Mesendoderm (in vitro differentiated cells): ENCODE results near the gene XAB2.
A peak's percentile ranks its signal among the peaks of the same experiment; 100 is the strongest.

Experiments used
- DNase-seq: peaks from one replicate; pipeline ENCODE4 v3.0.0; 2013
- H2AK5ac ChIP-seq: 2 replicates; pipeline ENCODE4 v1.6.1; 2013; ENCODE audit warnings: low read length, inconsistent platforms
- H2BK120ac ChIP-seq: 2 replicates; pipeline ENCODE4 v1.6.1; 2013; ENCODE audit warnings: low read depth, mild to moderate bottlenecking, low read length, moderate library complexity, mixed read lengths
- H2BK15ac ChIP-seq: replicated peaks from 2 replicates; pipeline ENCODE4 v1.6.1; 2013; ENCODE audit warnings: low read depth, mild to moderate bottlenecking, moderate library complexity
- H2BK5ac ChIP-seq: 2 replicates; pipeline ENCODE4 v1.6.1; 2013; ENCODE audit warnings: low read length, inconsistent platforms
- H3K18ac ChIP-seq: 2 replicates; pipeline ENCODE4 v1.6.1; 2013; ENCODE audit warnings: mild to moderate bottlenecking, low read length, mixed read lengths
- H3K23ac ChIP-seq: one replicate; pipeline ENCODE4 v1.6.1; 2013; ENCODE audit warnings: low read length
- H3K27ac ChIP-seq: 2 replicates; pipeline ENCODE4 v1.5.1; 2013; ENCODE audit warnings: low read depth, mild to moderate bottlenecking, inconsistent platforms, low read length, moderate library complexity
- H3K27me3 ChIP-seq: 2 replicates; pipeline ENCODE4 v1.6.1; 2013; ENCODE audit warnings: low read length, control low read depth, mild to moderate bottlenecking, inconsistent platforms; ENCODE audit not compliant: insufficient read depth, poor library complexity
- H3K36me3 ChIP-seq: 2 replicates; pipeline ENCODE4 v1.6.1; 2013; ENCODE audit warnings: low read length, inconsistent platforms; ENCODE audit not compliant: control insufficient read depth, insufficient read depth
- H3K4ac ChIP-seq: one replicate; pipeline ENCODE4 v1.6.1; 2013; ENCODE audit warnings: low read depth, mild to moderate bottlenecking, low read length, moderate library complexity
- H3K4me1 ChIP-seq: 2 replicates; pipeline ENCODE4 v1.6.1; 2013; ENCODE audit warnings: low read depth, low read length, inconsistent platforms; ENCODE audit not compliant: control insufficient read depth
- H3K4me2 ChIP-seq: 2 replicates; pipeline ENCODE4 v1.6.1; 2013; ENCODE audit warnings: low read length
- H3K4me3 ChIP-seq: 2 replicates; pipeline ENCODE4 v1.5.1; 2013; ENCODE audit warnings: mild to moderate bottlenecking, low read length
- H3K56ac ChIP-seq: one replicate; pipeline ENCODE4 v1.6.1; 2013; ENCODE audit warnings: low read length
- H3K79me1 ChIP-seq: 2 replicates; pipeline ENCODE4 v1.6.1; 2013; ENCODE audit warnings: low read length, inconsistent platforms
- H3K79me2 ChIP-seq: 2 replicates; pipeline ENCODE4 v1.6.1; 2013; ENCODE audit warnings: mild to moderate bottlenecking, low read length; ENCODE audit not compliant: control insufficient read depth, insufficient read depth
- H3K9ac ChIP-seq: 2 replicates; pipeline ENCODE4 v1.6.1; 2013; ENCODE audit warnings: low read length, inconsistent platforms
- H4K5ac ChIP-seq: one replicate; pipeline ENCODE4 v1.6.1; 2013; ENCODE audit warnings: low read length
- H4K8ac ChIP-seq: one replicate; pipeline ENCODE4 v1.6.1; 2013; ENCODE audit warnings: low read depth, mild to moderate bottlenecking, control low read depth, low read length, moderate library complexity
- WGBS: extraction: QIAGEN DNeasy Blood & Tissue Kit; methylation state at CpG from one replicate; pipeline ENCODE4 v1.1.7; 2013; ENCODE audit warnings: low lambda C conversion rate, missing lambda C conversion rate; ENCODE audit not compliant: insufficient coverage; ENCODE audit errors: extremely low coverage; 5-methylcytosine and 5-hydroxymethylcytosine counted together

The XAB2 gene

GRCh38 chr19:7607212-7607873, 22.0 kb downstream of the XAB2 start:
- no peak overlapping the region for H2AK5ac ChIP-seq
- no peak overlapping the region for H2BK120ac ChIP-seq
- no peak overlapping the region for H3K4me2 ChIP-seq
- H3K4me3 ChIP-seq, result no peak overlapping the region
- H3K4me1 ChIP-seq, result no peaks in the 10 kb centered on the region
- H3K79me1 ChIP-seq, result peaks cover 2% of the 10 kb centered on the region
- H4K8ac ChIP-seq, result no peak overlapping the region
- no peak for DNase-seq
- no peak overlapping the region for H3K56ac ChIP-seq
- no peak overlapping the region for H4K5ac ChIP-seq
- H3K27ac ChIP-seq, result no peak overlapping the region
- H3K27me3 ChIP-seq, result no peaks in the 10 kb centered on the region
- no peak overlapping the region for H3K4ac ChIP-seq
- H3K23ac ChIP-seq, result no peak overlapping the region
- H3K79me2 ChIP-seq, result no peaks in the 10 kb centered on the region
- H3K9ac ChIP-seq, result no peak overlapping the region
- H2BK15ac ChIP-seq, result no peak overlapping the region
- WGBS, result no CpG with 5 or more reads among the region's 10 CpGs
- H2BK5ac ChIP-seq, result no peak overlapping the region
- H3K36me3 ChIP-seq, result no peaks in the 10 kb centered on the region
- no peak overlapping the region for H3K18ac ChIP-seq

- no peaks in the 10 kb centered on the region for H3K79me2 ChIP-seq
- no peak overlapping the region for H3K4ac ChIP-seq
- DNase-seq, result no peak
- no peak overlapping the region for H3K56ac ChIP-seq
- H3K18ac ChIP-seq, result no peak overlapping the region
- H3K79me1 ChIP-seq, result peaks cover 2% of the 10 kb centered on the region
- no peaks in the 10 kb centered on the region for H3K4me1 ChIP-seq
- H3K27ac ChIP-seq, result no peak overlapping the region
- H4K8ac ChIP-seq, result no peak overlapping the region
- H3K27me3 ChIP-seq, result no peaks in the 10 kb centered on the region
- H3K4me3 ChIP-seq, result no peak overlapping the region
- no peak overlapping the region for H2AK5ac ChIP-seq
- H3K9ac ChIP-seq, result no peak overlapping the region
- H2BK5ac ChIP-seq, result no peak overlapping the region
- H3K4me2 ChIP-seq, result no peak overlapping the region
- H4K5ac ChIP-seq, result no peak overlapping the region
- H2BK120ac ChIP-seq, result no peak overlapping the region
- no peak overlapping the region for H3K23ac ChIP-seq
- no peaks in the 10 kb centered on the region for H3K36me3 ChIP-seq
- H2BK15ac ChIP-seq, result no peak overlapping the region
- WGBS, result no CpG with 5 or more reads among the region's 17 CpGs
Measured at GRCh38 chr19:7606289-7606688, 23.1 kb downstream of the XAB2 start.

- no peaks in the 10 kb centered on the region for H3K79me2 ChIP-seq
- no peak overlapping the region for H2BK5ac ChIP-seq
- no peak overlapping the region for H4K5ac ChIP-seq
- H3K4ac ChIP-seq, result no peak overlapping the region
- H3K23ac ChIP-seq, result no peak overlapping the region
- no peak overlapping the region for H3K4me3 ChIP-seq
- no peak overlapping the region for H3K9ac ChIP-seq
- no peak overlapping the region for H2AK5ac ChIP-seq
- no peaks in the 10 kb centered on the region for H3K36me3 ChIP-seq
- no peaks in the 10 kb centered on the region for H3K4me1 ChIP-seq
- no peaks in the 10 kb centered on the region for H3K27me3 ChIP-seq
- H3K4me2 ChIP-seq, result no peak overlapping the region
- no peak overlapping the region for H4K8ac ChIP-seq
- H2BK120ac ChIP-seq, result no peak overlapping the region
- DNase-seq, result peak; percentile 83
- peaks cover 2% of the 10 kb centered on the region for H3K79me1 ChIP-seq
- H3K18ac ChIP-seq, result no peak overlapping the region
- WGBS, result no CpG with 5 or more reads among the region's 14 CpGs
- no peak overlapping the region for H3K27ac ChIP-seq
- no peak overlapping the region for H2BK15ac ChIP-seq
- H3K56ac ChIP-seq, result no peak overlapping the region
Measured at GRCh38 chr19:7605490-7606222, 23.7 kb downstream of the XAB2 start.

- Histone ChIP-seq H3K4ac (no peak overlapping the region), H3K79me2 (no peaks in the 10 kb centered on the region), H3K56ac (no peak overlapping the region), H3K4me3 (no peak overlapping the region), H3K79me1 (peaks cover 2% of the 10 kb centered on the region), H3K27ac (no peak overlapping the region), H3K4me1 (no peaks in the 10 kb centered on the region), H4K8ac (no peak overlapping the region), H2BK120ac (no peak overlapping the region), H2AK5ac (no peak overlapping the region), H3K4me2 (no peak overlapping the region), H2BK5ac (no peak overlapping the region), H4K5ac (no peak overlapping the region), H3K27me3 (no peaks in the 10 kb centered on the region), H3K23ac (no peak overlapping the region), H3K18ac (no peak overlapping the region), H2BK15ac (no peak overlapping the region), H3K36me3 (no peaks in the 10 kb centered on the region), H3K9ac (no peak overlapping the region)
- no CpG with 5 or more reads among the region's 9 CpGs for WGBS
- no peak for DNase-seq
Measured at GRCh38 chr19:7603919-7604318, 25.4 kb downstream of the XAB2 start.

- H3K4me3 ChIP-seq, result no peak overlapping the region
- no peak overlapping the region for H3K27ac ChIP-seq
- no peak overlapping the region for H2BK120ac ChIP-seq
- H3K36me3 ChIP-seq, result no peaks in the 10 kb centered on the region
- no peak overlapping the region for H3K23ac ChIP-seq
- no peak overlapping the region for H2AK5ac ChIP-seq
- no peaks in the 10 kb centered on the region for H3K4me1 ChIP-seq
- no peaks in the 10 kb centered on the region for H3K27me3 ChIP-seq
- H2BK15ac ChIP-seq, result no peak overlapping the region
- no peaks in the 10 kb centered on the region for H3K79me2 ChIP-seq
- no CpG with 5 or more reads among the region's 11 CpGs for WGBS
- no peak overlapping the region for H4K8ac ChIP-seq
- H4K5ac ChIP-seq, result no peak overlapping the region
- no peak overlapping the region for H2BK5ac ChIP-seq
- H3K79me1 ChIP-seq, result peaks cover 2% of the 10 kb centered on the region
- H3K4me2 ChIP-seq, result no peak overlapping the region
- DNase-seq, result no peak
- no peak overlapping the region for H3K56ac ChIP-seq
- no peak overlapping the region for H3K4ac ChIP-seq
- H3K9ac ChIP-seq, result no peak overlapping the region
- H3K18ac ChIP-seq, result no peak overlapping the region
Measured at GRCh38 chr19:7602935-7603497, 26.3 kb downstream of the XAB2 start.
